Activated naive CD4-positive, alpha-beta T cell treated with anti-CD3 and anti-CD28 coated beads, Interleukin-2, amount 10 ng/mL, durations not matched to agents 7 days and 5 days (primary cell): Measurements from ENCODE around the gene TMEM250.

Experiments used
- CTCF ChIA-PET: fragments of 350-600 bp; sonication (Branson Sonifier 250); formaldehyde crosslinking; loops from one replicate; lab custom pipeline; 2021; ENCODE audit warnings: antibody characterized with exemption; lab: Charles Lee
- DNase-seq: peaks from one replicate; pipeline ENCODE4 v3.0.0-alpha.2; 2020
- H3K27ac Mint-ChIP-seq: one replicate; pipeline ENCODE4 v1.8.0; 2021; ENCODE audit warnings: mild to moderate bottlenecking, moderate library complexity, mixed read lengths
- H3K27me3 Mint-ChIP-seq: one replicate; pipeline ENCODE4 v1.8.0; 2021; ENCODE audit warnings: mild to moderate bottlenecking, mixed read lengths
- H3K36me3 Mint-ChIP-seq: one replicate; pipeline ENCODE4 v1.8.0; 2021; ENCODE audit warnings: mixed read lengths
- H3K4me1 Mint-ChIP-seq: one replicate; pipeline ENCODE4 v1.8.0; 2021; ENCODE audit warnings: mixed read lengths
- H3K4me3 Mint-ChIP-seq: one replicate; pipeline ENCODE4 v1.8.0; 2021; ENCODE audit warnings: mild to moderate bottlenecking, moderate library complexity, mixed read lengths
- H3K9me3 Mint-ChIP-seq: one replicate; pipeline ENCODE4 v1.8.0; 2021; ENCODE audit warnings: mixed read lengths

Gene TMEM250

DNA sequence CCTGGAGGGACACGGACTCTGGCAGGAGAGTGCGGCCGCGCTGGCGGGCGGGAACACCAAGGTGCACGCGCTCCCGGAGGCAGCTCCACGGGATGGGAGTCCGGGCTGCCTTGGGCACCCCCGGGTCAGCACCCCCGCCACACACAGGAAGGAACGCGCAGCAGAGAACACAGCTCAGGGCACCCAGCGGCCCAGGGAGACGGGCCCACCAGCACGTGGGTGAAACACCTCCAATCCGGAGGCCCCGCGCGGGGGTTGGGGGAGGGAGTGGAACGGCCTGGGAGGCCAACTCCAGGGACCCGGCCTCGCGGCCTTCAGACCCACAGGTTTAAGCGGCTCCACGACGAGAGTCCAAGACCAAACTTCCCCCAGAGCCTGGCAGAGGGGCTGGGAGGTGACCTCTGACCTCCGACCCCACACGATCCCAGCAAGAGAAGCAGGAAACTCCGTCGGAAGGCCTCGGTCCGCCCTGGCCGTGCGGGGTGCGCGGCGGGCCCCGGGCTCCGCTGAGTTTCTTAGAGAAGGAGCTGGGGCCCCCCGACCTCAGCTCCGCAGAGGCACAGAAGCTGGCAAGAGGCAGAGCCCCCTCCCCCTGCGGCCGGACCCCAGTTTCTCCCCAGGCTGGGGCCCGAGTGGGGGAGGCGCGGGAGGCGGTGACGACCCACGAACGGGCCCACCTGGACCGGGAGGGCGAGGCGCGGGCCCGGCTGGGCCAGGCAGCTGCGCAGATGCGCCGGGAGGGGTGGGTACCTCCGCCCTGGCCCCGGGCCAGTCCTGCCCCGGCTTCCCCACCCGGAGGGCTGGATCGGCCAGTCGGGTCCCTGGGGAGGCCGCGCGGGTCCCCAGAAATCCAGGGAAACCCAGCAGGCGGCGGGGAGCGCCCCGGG, 24.4 kb downstream of the TMEM250 start:
- CTCF ChIA-PET, result interaction anchor here (1.1 kb wide), 1 partner anchor 9 kb away, joined by 4 read pairs; no protein-coding TSS in a partner anchor
- DNase-seq, result peak; percentile 72
- Mint-ChIP-seq H3K4me1 (peaks cover 26% of the 10 kb centered on the region), H3K27ac (peak overlapping the region; percentile 24), H3K4me3 (peak overlapping the region; percentile 76), H3K36me3 (no peaks in the 10 kb centered on the region), H3K27me3 (peaks cover 63% of the 10 kb centered on the region), H3K9me3 (no peaks in the 10 kb centered on the region)

DNA sequence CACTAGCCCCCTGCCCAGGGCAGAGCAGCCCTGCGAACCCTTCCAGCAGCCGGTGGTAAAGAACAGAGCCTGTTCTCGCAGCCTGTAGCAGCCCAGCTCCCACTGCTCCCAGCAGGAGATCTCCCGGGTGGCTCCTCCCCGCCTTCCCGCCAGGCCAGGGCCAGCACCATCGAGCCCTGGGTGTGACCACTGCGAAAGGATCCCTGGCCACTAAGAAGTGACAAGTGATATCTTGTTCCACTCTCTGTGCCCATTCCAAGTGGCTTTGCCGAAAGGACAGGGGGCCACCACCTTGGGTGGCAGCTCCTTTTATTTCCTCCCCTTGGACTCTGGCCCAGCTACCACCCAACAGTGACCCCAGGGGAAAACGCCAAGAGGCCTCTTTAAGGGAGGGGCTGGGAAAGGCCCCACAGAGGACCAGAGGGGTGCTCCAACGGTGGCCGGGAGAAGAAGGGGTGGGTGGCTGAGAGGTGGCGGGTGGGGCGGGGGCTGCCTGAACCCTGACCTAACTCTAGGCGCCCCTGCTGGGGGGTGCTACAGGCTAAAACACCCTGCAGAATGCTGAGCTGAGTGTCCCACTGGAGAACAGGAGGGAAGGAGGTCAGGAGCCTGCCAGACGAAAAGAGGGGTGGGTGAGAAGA, 25.2 kb downstream of the TMEM250 start:
- CTCF ChIA-PET, result no interaction called here
- Mint-ChIP-seq H3K4me1 (peaks cover 21% of the 10 kb centered on the region), H3K9me3 (no peaks in the 10 kb centered on the region), H3K27me3 (peaks cover 55% of the 10 kb centered on the region), H3K4me3 (peak overlapping the region; percentile 76), H3K36me3 (no peaks in the 10 kb centered on the region), H3K27ac (peak overlapping the region; percentile 24)
- no peak for DNase-seq

DNA sequence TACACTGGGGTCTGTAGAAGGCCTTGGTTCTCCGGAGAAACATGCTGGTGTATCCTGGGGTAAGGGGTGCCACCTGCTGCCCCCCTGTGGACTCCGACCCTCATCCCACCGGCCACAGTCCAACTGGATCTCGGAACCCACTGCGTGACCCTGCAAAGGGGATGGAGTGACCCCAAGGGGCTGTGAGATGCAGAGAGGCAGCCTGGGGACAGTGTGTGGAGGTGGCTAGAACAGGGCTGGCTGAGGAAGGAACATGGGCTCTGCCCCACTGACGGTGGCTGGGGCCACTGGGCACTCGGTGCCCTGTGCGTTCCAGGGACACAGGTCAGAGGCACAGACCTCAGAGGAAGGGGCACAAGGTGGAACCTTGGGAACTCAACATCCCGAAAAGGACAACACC, 25.9 kb downstream of the TMEM250 start:
- no peaks in the 10 kb centered on the region for H3K9me3 Mint-ChIP-seq
- peaks cover 50% of the 10 kb centered on the region for H3K27me3 Mint-ChIP-seq
- H3K4me3 Mint-ChIP-seq, result peak overlapping the region; percentile 76
- H3K27ac Mint-ChIP-seq, result no peak overlapping the region
- peaks cover 21% of the 10 kb centered on the region for H3K4me1 Mint-ChIP-seq
- DNase-seq, result no peak
- CTCF ChIA-PET, result interaction anchor here (5.3 kb wide), 1 partner anchor 30 kb away, joined by 48 read pairs; no protein-coding TSS in a partner anchor
- no peaks in the 10 kb centered on the region for H3K36me3 Mint-ChIP-seq

DNA sequence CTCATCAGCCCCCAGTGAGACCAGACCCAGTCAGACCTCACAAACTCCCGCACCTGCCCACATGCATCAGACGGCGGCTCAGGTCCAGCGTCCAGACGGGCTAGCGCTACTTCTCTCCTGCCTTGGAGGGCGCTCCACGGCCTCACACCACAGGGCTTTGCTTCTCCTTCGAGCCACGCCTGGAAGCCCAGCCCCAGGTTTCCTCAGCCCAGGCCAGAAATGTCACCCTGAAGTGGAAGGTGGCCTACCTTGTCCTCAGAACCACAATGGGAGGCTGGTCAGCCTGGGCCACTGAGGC, 26.4 kb downstream of the TMEM250 start:
- no peaks in the 10 kb centered on the region for H3K36me3 Mint-ChIP-seq
- CTCF ChIA-PET, result interaction anchor here (5.3 kb wide), 1 partner anchor 30 kb away, joined by 48 read pairs; no protein-coding TSS in a partner anchor
- peaks cover 49% of the 10 kb centered on the region for H3K27me3 Mint-ChIP-seq
- peaks cover 21% of the 10 kb centered on the region for H3K4me1 Mint-ChIP-seq
- H3K9me3 Mint-ChIP-seq, result no peaks in the 10 kb centered on the region
- H3K4me3 Mint-ChIP-seq, result no peak overlapping the region
- H3K27ac Mint-ChIP-seq, result no peak overlapping the region
- DNase-seq, result no peak

DNA sequence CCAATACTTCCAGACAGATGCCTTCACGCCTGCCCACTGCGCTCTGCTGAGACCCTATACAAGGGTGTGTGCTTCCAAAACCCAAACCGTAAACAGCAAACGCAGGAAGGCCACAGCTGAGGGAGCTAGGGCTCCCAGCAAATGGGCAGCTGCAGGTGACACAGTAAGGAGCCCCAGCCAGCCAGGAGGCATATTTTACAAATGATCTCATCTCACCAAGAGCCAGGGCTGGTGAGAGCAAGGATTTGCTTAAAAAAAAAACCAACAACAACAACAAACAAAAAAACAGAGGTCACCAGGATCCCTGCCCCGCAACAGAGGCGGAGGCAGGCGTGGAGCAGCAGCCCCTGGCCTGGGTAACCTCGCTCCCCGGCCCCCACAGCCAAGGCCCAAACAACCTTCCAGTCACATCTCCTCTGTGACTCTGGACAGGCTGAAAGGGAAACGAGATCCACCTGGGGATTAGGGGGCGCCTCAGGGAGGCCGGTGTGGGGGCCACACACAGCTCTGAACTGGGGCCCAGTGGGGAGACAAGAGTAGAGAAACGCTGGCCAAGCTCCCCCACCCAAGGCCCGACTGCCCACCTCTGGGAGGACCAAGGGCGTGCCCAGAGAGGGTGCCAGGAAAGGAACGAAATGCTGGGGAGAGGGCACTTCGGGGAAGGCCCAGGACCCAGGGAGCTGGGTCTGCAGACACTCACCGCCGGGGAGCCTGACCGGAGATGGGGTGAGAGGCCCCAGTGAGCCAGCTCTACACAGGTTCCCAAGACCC, 26.9 kb downstream of the TMEM250 start:
- Mint-ChIP-seq H3K4me3 (no peak overlapping the region), H3K27ac (no peak overlapping the region), H3K9me3 (no peaks in the 10 kb centered on the region), H3K36me3 (no peaks in the 10 kb centered on the region), H3K27me3 (peaks cover 45% of the 10 kb centered on the region), H3K4me1 (peaks cover 21% of the 10 kb centered on the region)
- no peak for DNase-seq
- CTCF ChIA-PET, result interaction anchor here (5.3 kb wide), 1 partner anchor 31 kb away, joined by 48 read pairs; no protein-coding TSS in a partner anchor

DNA sequence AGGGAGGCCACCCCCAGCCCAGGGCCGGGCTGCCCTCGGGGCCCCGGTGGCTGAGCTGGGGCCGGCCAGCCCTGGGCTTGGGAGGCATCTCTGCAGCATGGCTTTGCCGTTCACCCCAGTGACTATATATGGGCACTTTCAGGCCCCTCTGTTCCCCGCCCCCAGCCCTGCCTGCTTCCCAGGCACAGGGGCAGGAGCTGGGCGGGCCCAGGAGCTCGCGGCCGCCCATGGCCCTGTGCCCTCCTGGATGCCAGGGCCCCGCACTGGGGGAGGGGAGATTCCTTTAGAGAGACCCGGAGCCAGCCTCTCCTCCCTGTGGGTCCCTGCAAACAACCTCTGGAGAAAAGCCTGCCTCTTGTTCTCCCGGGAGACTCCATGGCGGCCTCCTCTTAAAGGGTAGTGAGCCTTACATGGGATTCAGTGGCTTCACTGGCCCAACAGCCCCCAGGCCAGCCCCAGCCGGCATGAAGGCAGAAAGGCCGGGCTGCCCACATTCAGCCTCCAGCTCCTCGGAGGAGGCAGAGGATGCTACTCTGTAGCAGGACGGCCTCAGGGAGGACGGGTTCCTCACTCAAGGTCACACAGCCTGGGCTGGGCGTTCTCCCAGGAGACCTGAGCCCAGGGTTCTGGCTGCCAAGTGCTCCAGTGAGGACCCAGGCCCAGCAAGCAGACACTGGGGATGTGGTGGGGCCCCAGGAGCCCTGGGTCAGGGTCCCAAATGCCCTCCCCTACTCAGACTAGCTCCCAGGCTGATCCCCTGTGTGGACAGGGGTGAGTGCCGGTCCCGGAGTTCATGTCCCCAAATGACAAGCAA, 27.7 kb downstream of the TMEM250 start:
- no peak overlapping the region for H3K27ac Mint-ChIP-seq
- H3K4me1 Mint-ChIP-seq, result peaks cover 17% of the 10 kb centered on the region
- no peak overlapping the region for H3K4me3 Mint-ChIP-seq

DNA sequence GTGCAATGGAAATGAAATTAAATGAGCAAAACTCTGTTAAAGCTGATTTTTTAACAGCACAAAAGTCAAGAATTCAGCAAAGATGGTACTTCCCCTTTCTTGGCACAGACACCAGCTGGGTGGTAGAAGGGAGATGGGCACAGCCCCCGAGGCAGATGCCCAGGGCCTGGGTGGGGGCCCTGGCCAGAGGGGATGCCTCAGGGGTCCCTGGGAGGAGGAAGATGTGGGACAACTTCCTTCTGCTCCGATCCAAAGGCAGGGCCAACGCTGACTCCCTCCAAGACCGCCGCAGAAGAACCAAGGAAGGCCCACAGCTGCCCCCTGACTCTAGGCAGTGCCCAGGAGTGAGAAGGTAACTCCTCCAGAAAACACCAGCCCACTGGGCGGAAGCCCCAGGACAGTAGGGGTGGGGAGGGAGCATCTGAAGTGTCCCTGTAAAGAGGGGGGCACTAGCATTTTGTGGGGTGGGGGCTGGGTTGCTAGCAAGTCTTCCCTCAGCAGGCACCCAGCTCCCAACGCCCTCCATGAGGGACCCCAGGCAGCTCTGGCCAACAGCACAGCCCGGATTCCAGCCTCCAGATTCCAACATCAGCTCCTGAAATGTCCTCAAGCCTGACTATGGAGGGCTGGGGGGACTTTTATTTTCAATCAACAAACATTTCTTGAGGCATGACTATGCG, 28.5 kb downstream of the TMEM250 start:
- no peaks in the 10 kb centered on the region for H3K9me3 Mint-ChIP-seq
- peaks cover 15% of the 10 kb centered on the region for H3K4me1 Mint-ChIP-seq
- H3K27ac Mint-ChIP-seq, result no peak overlapping the region
- CTCF ChIA-PET, result interaction anchor here (5.3 kb wide), 1 partner anchor 32 kb away, joined by 48 read pairs; no protein-coding TSS in a partner anchor
- no peak for DNase-seq
- no peaks in the 10 kb centered on the region for H3K36me3 Mint-ChIP-seq
- H3K4me3 Mint-ChIP-seq, result no peak overlapping the region
- H3K27me3 Mint-ChIP-seq, result peaks cover 34% of the 10 kb centered on the region

More for the DNA sequence above, 27.7 kb downstream of the TMEM250 start:
- Mint-ChIP-seq H3K27me3 (peaks cover 37% of the 10 kb centered on the region), H3K36me3 (no peaks in the 10 kb centered on the region), H3K9me3 (no peaks in the 10 kb centered on the region)
- CTCF ChIA-PET, result interaction anchor here (5.3 kb wide), 1 partner anchor 31 kb away, joined by 48 read pairs; no protein-coding TSS in a partner anchor
- DNase-seq, result no peak

DNA sequence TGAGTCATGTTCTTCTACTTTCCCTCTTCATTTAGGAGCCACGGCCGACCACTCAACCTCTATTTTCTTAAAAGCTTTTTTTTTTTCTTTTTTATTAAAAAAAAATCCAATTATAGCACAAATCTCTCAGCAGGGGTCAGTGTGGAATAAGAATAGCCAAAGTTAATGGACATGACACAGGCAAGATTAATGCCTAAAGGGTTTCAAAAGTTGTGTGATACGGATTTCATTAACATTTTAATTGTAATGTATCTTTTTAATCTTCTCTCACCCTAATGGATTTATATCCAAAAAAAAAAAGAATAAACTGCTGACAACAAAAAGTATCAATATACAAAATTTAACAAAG, 29.0 kb downstream of the TMEM250 start:
- CTCF ChIA-PET, result interaction anchor here (5.3 kb wide), 1 partner anchor 33 kb away, joined by 48 read pairs; no protein-coding TSS in a partner anchor
- H3K4me3 Mint-ChIP-seq, result no peak overlapping the region
- H3K27ac Mint-ChIP-seq, result no peak overlapping the region

DNA sequence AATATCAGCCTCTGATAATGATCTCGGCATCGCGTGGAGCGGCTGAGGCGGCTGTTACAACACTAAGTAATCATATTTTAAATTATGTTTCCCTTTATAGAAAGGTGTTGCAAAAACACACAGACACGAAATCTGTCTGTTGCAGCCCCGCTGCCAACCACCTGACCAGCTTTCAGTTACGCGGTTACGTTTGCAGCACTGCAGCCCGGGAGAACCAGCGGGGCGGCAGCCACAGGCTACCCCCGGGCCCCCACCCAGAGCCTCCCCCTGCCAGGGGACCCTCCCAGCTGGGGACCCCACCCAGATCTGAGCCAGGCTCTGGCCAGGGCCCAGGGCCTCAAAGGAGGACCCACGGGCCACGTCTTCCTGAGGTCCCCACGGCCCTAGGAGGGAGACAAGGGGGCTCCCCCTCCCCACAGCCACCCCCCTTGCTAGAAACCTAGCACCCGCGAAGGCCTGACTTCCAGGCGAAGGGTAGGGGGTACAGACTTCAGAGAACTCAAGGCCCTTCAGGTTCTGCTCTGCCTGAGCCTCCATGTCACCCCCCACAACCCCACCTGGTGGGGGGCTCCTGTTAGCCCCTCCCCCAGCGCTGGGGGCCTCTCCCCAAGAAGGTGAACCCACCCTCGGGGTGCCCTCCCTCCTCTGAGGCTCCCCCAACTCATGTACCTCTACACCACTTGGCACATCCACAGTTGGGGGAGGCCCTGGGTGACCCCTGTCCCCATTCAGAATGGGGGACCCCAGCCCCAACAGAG, 29.6 kb downstream of the TMEM250 start:
- Mint-ChIP-seq H3K27me3 (peaks cover 30% of the 10 kb centered on the region), H3K27ac (no peak overlapping the region), H3K36me3 (no peaks in the 10 kb centered on the region), H3K4me3 (no peak overlapping the region), H3K9me3 (no peaks in the 10 kb centered on the region), H3K4me1 (peaks cover 20% of the 10 kb centered on the region)
- DNase-seq, result no peak
- CTCF ChIA-PET, result interaction anchor here (5.3 kb wide), 1 partner anchor 33 kb away, joined by 48 read pairs; no protein-coding TSS in a partner anchor

More for the DNA sequence above, 29.0 kb downstream of the TMEM250 start:
- H3K4me1 Mint-ChIP-seq, result peaks cover 17% of the 10 kb centered on the region
- no peak for DNase-seq
- H3K9me3 Mint-ChIP-seq, result no peaks in the 10 kb centered on the region
- H3K27me3 Mint-ChIP-seq, result peaks cover 34% of the 10 kb centered on the region
- H3K36me3 Mint-ChIP-seq, result no peaks in the 10 kb centered on the region

DNA sequence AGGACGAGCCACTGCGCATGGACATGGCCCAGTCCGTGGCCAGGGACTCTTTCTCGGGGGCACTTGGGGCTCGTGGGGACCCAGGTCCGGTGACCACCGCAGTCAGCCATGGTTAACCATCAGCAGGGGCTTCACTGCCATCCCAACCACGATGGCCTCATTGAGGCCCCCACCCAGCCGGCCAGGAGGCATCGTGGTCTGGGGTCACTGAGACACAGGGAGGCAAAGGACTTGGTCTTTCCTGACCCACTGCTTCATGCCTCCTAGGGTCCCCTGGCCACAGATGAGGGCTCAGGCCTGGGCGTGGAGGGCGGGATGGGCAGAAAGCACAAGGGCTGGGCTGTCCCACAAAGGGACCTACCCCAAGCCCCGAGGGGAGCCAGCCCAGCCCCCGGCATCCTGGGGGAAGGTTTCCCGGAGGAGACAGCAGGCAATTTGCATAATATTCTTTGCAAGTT, 30.2 kb downstream of the TMEM250 start:
- no peak overlapping the region for H3K27ac Mint-ChIP-seq

DNA sequence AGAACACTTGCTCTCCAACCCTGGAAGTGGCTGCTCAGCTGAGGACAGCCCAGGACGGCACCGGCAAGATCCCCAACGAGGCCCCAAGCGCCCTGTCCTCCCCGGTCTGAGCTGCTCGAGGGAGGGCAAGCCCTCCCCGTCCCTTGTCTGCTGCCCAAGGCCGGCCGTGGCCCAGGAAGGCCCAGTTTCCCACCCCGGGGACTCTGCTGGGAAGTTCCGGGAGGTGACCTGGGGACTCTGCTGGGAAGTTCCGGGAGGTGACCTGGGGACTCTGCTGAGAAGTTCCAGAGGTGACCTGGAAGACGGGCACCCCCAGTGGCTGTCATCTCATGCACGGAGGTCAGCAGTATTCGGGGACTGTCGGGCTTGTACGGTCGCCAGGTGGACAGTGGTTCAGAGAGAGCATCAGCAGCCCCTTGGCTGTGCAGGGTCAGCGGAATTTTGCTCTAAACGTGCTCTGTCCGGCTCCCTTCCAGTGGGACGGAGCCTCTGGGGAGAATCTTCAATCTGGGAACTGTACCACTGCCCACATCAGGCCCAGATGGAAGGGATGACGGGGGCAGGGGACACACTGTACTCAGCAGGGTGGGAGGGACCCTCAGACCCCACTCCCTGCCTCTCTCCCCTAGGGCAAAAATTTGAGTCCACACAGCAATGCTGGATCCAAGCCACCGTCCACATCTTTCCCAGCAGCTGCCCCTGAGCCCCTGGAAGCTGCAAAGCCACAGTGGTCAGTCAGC, 30.8 kb downstream of the TMEM250 start:
- Mint-ChIP-seq H3K9me3 (no peaks in the 10 kb centered on the region), H3K36me3 (no peaks in the 10 kb centered on the region), H3K4me3 (no peak overlapping the region), H3K4me1 (peaks cover 11% of the 10 kb centered on the region), H3K27me3 (peaks cover 18% of the 10 kb centered on the region), H3K27ac (no peak overlapping the region)
- CTCF ChIA-PET, result interaction anchor here (5.3 kb wide), 1 partner anchor 34 kb away, joined by 48 read pairs; no protein-coding TSS in a partner anchor
- no peak for DNase-seq

More for the DNA sequence above, 30.2 kb downstream of the TMEM250 start:
- DNase-seq, result no peak
- peaks cover 15% of the 10 kb centered on the region for H3K4me1 Mint-ChIP-seq
- CTCF ChIA-PET, result interaction anchor here (5.3 kb wide), 1 partner anchor 34 kb away, joined by 48 read pairs; no protein-coding TSS in a partner anchor
- no peaks in the 10 kb centered on the region for H3K9me3 Mint-ChIP-seq
- H3K27me3 Mint-ChIP-seq, result peaks cover 24% of the 10 kb centered on the region
- no peaks in the 10 kb centered on the region for H3K36me3 Mint-ChIP-seq
- no peak overlapping the region for H3K4me3 Mint-ChIP-seq
